ENCODE measurements around the gene ARPC1B.
"Not testable (repeated sequence)": the region's sequence is repeated elsewhere in the genome, so short reads cannot be mapped to it uniquely, and the experiment has no call there.

ARPC1B gene

GRCh38 chr7:99415513-99416127, 41.1 kb downstream of the ARPC1B start:
- peak; percentile 39 for TF ChIP-seq CTCF (IDR thresholded peaks at IDR 0.05; ENCODE audit: control extremely low read depth, extremely low read depth, low read depth, missing control alignments)
- POLR2A ChIA-PET; DNase-seq (ENCODE audit: extremely low spot score): not testable (repeated sequence)
- CTCF ChIA-PET = interaction anchor here (0.8 to 2.3 kb wide), 5 partner anchors 9 to 24 kb away, joined by 3 to 9 read pairs (median 4); partner anchors contain the start of genes CPSF4 and PTCD1

- no peak for TF ChIP-seq CTCF (IDR thresholded peaks at IDR 0.05; ENCODE audit: control extremely low read depth, extremely low read depth, low read depth, missing control alignments)
- POLR2A ChIA-PET = interaction anchor here (1.5 kb wide), 1 partner anchor 10 kb away, joined by 6 read pairs; the partner anchor contains the start of genes BUD31 and PDAP1
- CTCF ChIA-PET = interaction anchor here (1.6 to 1.8 kb wide), 2 partner anchors 9 to 12 kb away, joined by 3 to 6 read pairs; partner anchors contain the start of genes BUD31 and PDAP1
- no peak for DNase-seq (ENCODE audit: extremely low spot score)
These were observed 43.7 kb downstream of the ARPC1B start for GRCh38 chr7:99418260-99418659.

DNA sequence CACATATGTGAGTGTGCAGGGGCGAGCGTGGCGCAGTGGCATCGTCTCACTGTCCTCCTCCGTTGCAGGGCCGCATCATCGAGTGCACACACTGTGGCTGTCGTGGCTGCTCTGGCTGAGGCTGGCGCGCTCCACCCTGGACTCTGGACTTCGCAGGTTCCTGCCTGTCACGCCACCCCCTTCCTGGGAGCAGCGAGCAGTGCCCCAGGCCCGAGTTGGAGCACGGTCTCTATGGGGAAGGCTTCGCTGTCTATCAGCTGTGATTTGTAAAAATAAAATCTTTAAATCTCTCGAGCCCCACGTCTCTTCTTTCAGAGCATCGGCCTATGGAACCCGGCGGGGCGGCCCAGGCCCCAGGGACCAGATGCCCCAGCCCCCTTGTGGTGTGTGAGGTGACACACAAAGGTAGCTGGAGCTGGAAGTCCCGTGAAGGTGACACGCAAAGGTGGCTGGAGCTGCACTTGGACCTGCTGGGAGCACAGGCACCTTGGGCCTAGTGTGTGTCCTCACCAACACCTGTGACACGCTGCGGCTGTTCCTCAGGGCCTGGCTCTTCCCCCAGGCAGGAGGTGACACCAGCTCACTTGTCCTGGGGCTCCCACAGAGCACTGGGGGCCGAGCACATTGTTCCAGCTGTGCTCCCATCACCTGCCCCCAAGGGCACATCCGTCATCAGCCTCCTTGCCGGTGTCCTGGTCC, 44.9 kb downstream of the ARPC1B start:
- ChIA-PET CTCF (interaction anchor here (1.0 to 1.8 kb wide), 4 partner anchors 10 to 24 kb away, joined by 3 to 6 read pairs (median 4); partner anchors contain the start of genes BUD31 and PDAP1), POLR2A (interaction anchor here (0.6 to 3.0 kb wide), 2 partner anchors 11 to 53 kb away, joined by 3 to 15 read pairs; partner anchors contain the start of genes BUD31 and PDAP1)
- TF ChIP-seq CTCF (IDR thresholded peaks at IDR 0.05; ENCODE audit: control extremely low read depth, extremely low read depth, low read depth, missing control alignments) = no peak
- DNase-seq (ENCODE audit: extremely low spot score) = no peak

DNA sequence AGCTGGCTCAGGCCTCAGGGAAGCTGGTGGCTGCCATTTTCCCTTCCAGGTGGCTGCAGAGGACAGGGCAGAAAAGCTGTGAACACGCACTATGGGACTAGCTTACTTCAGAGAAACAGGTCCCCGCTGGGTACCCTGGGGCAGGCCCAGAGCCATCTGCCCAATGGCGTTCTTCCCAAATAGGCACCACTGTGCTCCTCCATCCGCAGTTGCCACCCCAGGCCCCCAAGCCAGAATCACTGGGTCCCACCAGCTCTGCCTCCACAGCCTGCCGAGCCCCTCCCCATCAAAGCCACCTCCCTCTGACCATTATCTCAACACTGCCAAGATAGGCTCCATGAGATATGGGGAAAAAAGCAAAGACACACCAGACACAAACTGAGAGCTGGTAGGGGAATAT, 45.7 kb downstream of the ARPC1B start:
- ChIA-PET CTCF (interaction anchor here (1.0 to 1.3 kb wide), 4 partner anchors 10 to 23 kb away, joined by 3 to 5 read pairs (median 4); partner anchors contain the start of genes BUD31 and PDAP1), POLR2A (interaction anchor here (0.9 to 3.0 kb wide), 2 partner anchors 10 to 11 kb away, joined by 4 to 15 read pairs; partner anchors contain the start of genes BUD31 and PDAP1)
- TF ChIP-seq CTCF (IDR thresholded peaks at IDR 0.05; ENCODE audit: control extremely low read depth, extremely low read depth, low read depth, missing control alignments) = no peak
- no peak for DNase-seq (ENCODE audit: extremely low spot score)

DNA sequence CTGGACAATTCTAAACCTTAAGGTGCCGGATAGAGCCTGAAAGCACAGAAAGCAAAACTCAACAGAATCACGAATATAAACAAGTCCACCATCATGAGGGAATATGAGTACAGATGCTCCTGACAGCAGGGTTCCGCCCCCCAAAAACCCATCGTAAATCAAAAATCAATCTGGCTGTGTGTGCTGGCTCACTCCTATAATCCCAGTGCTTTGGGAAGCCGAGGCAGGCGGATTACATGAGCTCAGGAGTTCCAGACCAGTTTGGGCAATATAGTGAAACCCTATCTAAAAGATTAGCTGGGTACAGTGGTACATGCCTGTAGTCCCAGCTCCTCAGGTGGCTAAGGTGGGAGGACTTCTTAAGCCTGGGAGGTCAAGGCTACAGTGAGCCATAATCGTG, 46.5 kb downstream of the ARPC1B start:
- POLR2A ChIA-PET = interaction anchor here (0.9 to 3.0 kb wide), 2 partner anchors 9 to 12 kb away, joined by 4 to 15 read pairs; partner anchors contain the start of genes BUD31 and PDAP1
- DNase-seq (ENCODE audit: extremely low spot score) = no peak
- CTCF ChIA-PET = interaction anchor here (1.0 to 1.3 kb wide), 2 partner anchors 10 to 22 kb away, joined by 3 read pairs; no protein-coding TSS in a partner anchor
- no peak for TF ChIP-seq CTCF (IDR thresholded peaks at IDR 0.05; ENCODE audit: control extremely low read depth, extremely low read depth, low read depth, missing control alignments)

DNA sequence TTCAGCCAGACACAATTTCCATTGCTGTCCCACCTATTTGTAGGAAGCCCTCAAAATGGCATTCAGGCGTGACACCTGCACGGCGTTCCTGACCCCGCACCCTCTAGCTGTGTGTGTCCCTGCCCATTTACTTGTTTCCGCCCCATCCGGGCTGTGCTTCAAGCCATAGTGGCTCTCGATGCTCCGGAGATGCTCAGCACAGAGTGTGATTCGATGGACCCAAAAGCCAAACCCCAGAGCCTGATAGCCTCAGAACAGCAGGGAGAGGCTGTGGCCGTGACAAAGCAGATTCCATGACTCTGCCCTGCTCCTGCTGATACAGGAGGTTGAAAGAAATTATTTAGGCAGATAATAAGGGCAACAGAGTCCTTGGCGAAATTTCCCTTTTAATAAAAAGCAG, 47.7 kb downstream of the ARPC1B start:
- no peak for DNase-seq (ENCODE audit: extremely low spot score)
- TF ChIP-seq CTCF (IDR thresholded peaks at IDR 0.05; ENCODE audit: control extremely low read depth, extremely low read depth, low read depth, missing control alignments) = no peak
- ChIA-PET CTCF (no interaction called here), POLR2A (interaction anchor here (0.7 to 3.0 kb wide), 5 partner anchors 10 to 735 kb away, joined by 3 to 15 read pairs (median 4); partner anchors contain the start of genes BUD31, CPSF4, FAM200A and PDAP1)

Measured in GM10248 (cell line).